Aorta (tissue), 5 donors: Measurements from ENCODE around the gene NUDT4. TPM values are rescaled to one million over a fixed set of nuclear protein-coding genes. Genes with fewer than 3 reads are reported as not detected.

Source experiments
- ATAC-seq: fragments of 200-7000 bp; cut with Tn5 transposase; one replicate; pipeline ENCODE4 v1.9.1; 2022; ENCODE audit warnings: moderate library complexity; ENCODE audit not compliant: low FRiP score
- DNase-seq, 2 donors: peaks; one replicate each; pipeline ENCODE4 v3.0.0-alpha.2; 2020
- H3K27ac ChIP-seq, 2 donors: one replicate each; pipeline ENCODE4 v1.5.1; 2013; ENCODE audit warnings: low read length in 2 of 2, mild to moderate bottlenecking in 2 of 2, moderate library complexity in 2 of 2, control low read depth in 1 of 2, inconsistent platforms in 1 of 2, low read depth in 1 of 2
- H3K27me3 ChIP-seq, 2 donors: one replicate each; pipeline ENCODE4 v1.6.1; 2013; ENCODE audit warnings: control low read depth in 1 of 2, low read length in 1 of 2, mild to moderate bottlenecking in 1 of 2, moderate library complexity in 1 of 2; ENCODE audit not compliant: insufficient read depth in 2 of 2, control insufficient read depth in 1 of 2
- H3K36me3 ChIP-seq, 2 donors: one replicate each; pipeline ENCODE4 v1.6.1; 2013; ENCODE audit warnings: control low read depth in 1 of 2, low read length in 1 of 2, mild to moderate bottlenecking in 1 of 2; ENCODE audit not compliant: insufficient read depth in 2 of 2, control insufficient read depth in 1 of 2
- H3K4me1 ChIP-seq, 2 donors: one replicate each; pipeline ENCODE4 v1.6.1; 2013; ENCODE audit warnings: low read length in 2 of 2, control low read depth in 1 of 2, mild to moderate bottlenecking in 1 of 2, moderate library complexity in 1 of 2; ENCODE audit not compliant: insufficient read depth in 2 of 2, control insufficient read depth in 1 of 2
- H3K4me3 ChIP-seq, 2 donors: one replicate each; pipeline ENCODE4 v1.5.1; 2013; ENCODE audit warnings: low read length in 2 of 2, control low read depth in 1 of 2, mild to moderate bottlenecking in 1 of 2
- H3K9me3 ChIP-seq: one replicate; pipeline ENCODE4 v1.6.1; 2013; ENCODE audit warnings: mild to moderate bottlenecking, low read length; ENCODE audit not compliant: control insufficient read depth
- WGBS, 2 donors: extraction: QIAGEN DNeasy Blood & Tissue Kit; methylation state at CpG; one replicate each; pipeline ENCODE4 v1.1.7; 2013; 5-methylcytosine and 5-hydroxymethylcytosine counted together
- intact Hi-C, 2 donors: fragments of 100-400 bp; cut with DNase I; formaldehyde crosslinking; loops; one replicate each; pipeline versions ENCODE4 v1.14.2 to v1.15.0; 2022
- long read RNA-seq, 2 donors: library from polyadenylated mRNA; unstranded; transcript quantifications; one replicate each; pipeline ENCODE4 v2.0.0, GENCODE V29; 2020 to 2021
- polyA plus RNA-seq, 2 donors: library from polyadenylated mRNA; stranded (reverse); fragments of 200-250 nt; gene quantifications; one replicate each; pipeline ENCODE4 v1.2.3, GENCODE V29; 2013
- total RNA-seq, 2 donors: library from RNA; stranded (reverse); fragmentation: NEBNext Ultra II Directional; extraction: Animal tissue kit (Norgen Biotek cat#: 25700); gene quantifications; one replicate each; pipeline ENCODE4 v1.2.1, GENCODE V29; 2021
- donor health status: healthy with polysubstance abuse.
- donor health status: Bipolar disorder and iron deficiency.
- donor health status: DM: no; HTN: no; CAD: no.
- donor health status: DM: no; HTN: no; CAD: no.
- donor health status: DM: yes; HTN: yes; CAD: no.

NUDT4 gene
- total RNA-seq (100 to 1,000 TPM in 1 of 2 donors, 10 to 100 TPM in 1; 52.5 to 101 TPM), polyA plus RNA-seq (10 to 100 TPM; 47.3 to 78.8 TPM)
- long read RNA-seq, donor 1, partial matches to known transcripts, result 0 of 28 reads
- long read RNA-seq, donor 1, other reads (novel, unspliced or antisense), result 27 of 28 reads
- long read RNA-seq, donor 2, full-length matches to known transcripts, result 62 of 79 reads
- long read RNA-seq, donor 2, partial matches to known transcripts, result 7 of 79 reads
- long read RNA-seq, donor 2, other reads (novel, unspliced or antisense), result 10 of 79 reads

- H3K27me3 ChIP-seq, result no peaks in the 10 kb centered on the region
- intact Hi-C loops, result loop anchor here (5.0 to 10.0 kb wide), 2 partner anchors 75 to 193 kb away; no protein-coding TSS in a partner anchor
- ATAC-seq (peak; percentile 95), DNase-seq (peak; percentile 99)
- no peaks in the 10 kb centered on the region for H3K9me3 ChIP-seq
- 0% methylated on average over 47 to 63 of the region's 79 CpGs for WGBS, 2 donors
- H3K4me3 ChIP-seq, result peak within 1 kb of the TSS; percentile 100
- no peaks in the 10 kb centered on the region for H3K36me3 ChIP-seq
- H3K4me1 ChIP-seq, result peaks cover 0 to 4% of the 10 kb centered on the region in 2 donors
- H3K27ac ChIP-seq, result peak within 1 kb of the TSS; percentile 96 to 100
These were observed at the start of gene NUDT4 for GRCh38 chr12:93377252-93378195. Gene NUDT4, plus strand, starts transcription at chr12:93377925. Its CDS starts 398 bp downstream, at chr12:93378323.

- H3K27ac ChIP-seq, result no peak overlapping the region
- no peaks in the 10 kb centered on the region for H3K9me3 ChIP-seq
- no peak overlapping the region for H3K4me3 ChIP-seq
- ATAC-seq (no peak), DNase-seq (no peak)
- no peaks in the 10 kb centered on the region for H3K36me3 ChIP-seq
- H3K4me1 ChIP-seq, result no peaks in the 10 kb centered on the region
- H3K27me3 ChIP-seq, result no peaks in the 10 kb centered on the region
- intact Hi-C loops, result no loop called here
- WGBS, 2 donors, result 95 to 96% methylated on average over 3 of the region's 3 CpGs
These were observed 44.7 kb upstream of the NUDT4 start for GRCh38 chr12:93333054-93333453.

- DNase-seq (no peak), ATAC-seq (no peak)
- Histone ChIP-seq H3K27ac (no peak overlapping the region), H3K27me3 (no peaks in the 10 kb centered on the region), H3K36me3 (no peaks in the 10 kb centered on the region), H3K9me3 (no peaks in the 10 kb centered on the region), H3K4me3 (no peak overlapping the region), H3K4me1 (no peaks in the 10 kb centered on the region)
- WGBS, 2 donors, result 96 to 99% methylated on average over 3 of the region's 3 CpGs
- intact Hi-C loops, result no loop called here
These were observed 43.9 kb upstream of the NUDT4 start for GRCh38 chr12:93333828-93334227.

- Histone ChIP-seq H3K36me3 (no peaks in the 10 kb centered on the region), H3K27me3 (no peaks in the 10 kb centered on the region), H3K4me3 (no peak overlapping the region), H3K4me1 (no peaks in the 10 kb centered on the region), H3K27ac (no peak overlapping the region), H3K9me3 (no peaks in the 10 kb centered on the region)
- DNase-seq (no peak), ATAC-seq (no peak)
- intact Hi-C loops, result no loop called here
- 95 to 97% methylated on average over 9 of the region's 9 CpGs for WGBS, 2 donors
These were observed 42.0 kb upstream of the NUDT4 start for GRCh38 chr12:93335603-93336162.

GRCh38 chr12:93336291-93336741 lies 41.4 kb upstream of the NUDT4 start:
- WGBS, 2 donors, result 43 to 61% methylated on average over 4 of the region's 4 CpGs
- Histone ChIP-seq H3K36me3 (no peaks in the 10 kb centered on the region), H3K27ac (no peak overlapping the region), H3K27me3 (no peaks in the 10 kb centered on the region), H3K9me3 (no peaks in the 10 kb centered on the region), H3K4me3 (no peak overlapping the region), H3K4me1 (no peaks in the 10 kb centered on the region)
- intact Hi-C loops, result no loop called here
- DNase-seq, result no peak
- ATAC-seq, result no peak

- ATAC-seq (no peak), DNase-seq (no peak)
- H3K27ac ChIP-seq, result no peak overlapping the region
- 97 to 99% methylated on average over 7 of the region's 7 CpGs for WGBS, 2 donors
- no peaks in the 10 kb centered on the region for H3K36me3 ChIP-seq
- H3K27me3 ChIP-seq, result no peaks in the 10 kb centered on the region
- intact Hi-C loops, result no loop called here
- no peaks in the 10 kb centered on the region for H3K9me3 ChIP-seq
- H3K4me1 ChIP-seq, result no peaks in the 10 kb centered on the region
- no peak overlapping the region for H3K4me3 ChIP-seq
These were observed 39.1 kb upstream of the NUDT4 start for GRCh38 chr12:93338598-93338997.

- Histone ChIP-seq H3K36me3 (no peaks in the 10 kb centered on the region), H3K4me3 (no peak overlapping the region), H3K9me3 (no peaks in the 10 kb centered on the region), H3K4me1 (no peaks in the 10 kb centered on the region), H3K27ac (no peak overlapping the region), H3K27me3 (no peaks in the 10 kb centered on the region)
- DNase-seq (no peak), ATAC-seq (no peak)
- 95 to 97% methylated on average over 4 of the region's 4 CpGs for WGBS, 2 donors
- intact Hi-C loops, result no loop called here
These were observed 38.0 kb upstream of the NUDT4 start for GRCh38 chr12:93339695-93340094.

- no peaks in the 10 kb centered on the region for H3K9me3 ChIP-seq
- H3K27ac ChIP-seq, result no peak overlapping the region
- no peak for ATAC-seq
- 53 to 54% methylated on average over 3 of the region's 3 CpGs for WGBS, 2 donors
- no peaks in the 10 kb centered on the region for H3K27me3 ChIP-seq
- H3K36me3 ChIP-seq, result no peaks in the 10 kb centered on the region
- intact Hi-C loops, result no loop called here
- no peak overlapping the region for H3K4me3 ChIP-seq
- DNase-seq, result no peak
- no peaks in the 10 kb centered on the region for H3K4me1 ChIP-seq
These were observed 36.2 kb upstream of the NUDT4 start for GRCh38 chr12:93341409-93342049.
